GM12873 (cell line): Measurements from ENCODE around the gene CDK12.
A peak's percentile ranks its signal among the peaks of the same experiment; 100 is the strongest.

ENCODE experiments used
- CTCF ChIP-seq: IDR thresholded peaks from 2 replicates; pipeline ENCODE4 v1.5.1; 2012; ENCODE audit warnings: low read depth, mild to moderate bottlenecking, moderate library complexity, low read length, control low read depth; ENCODE audit not compliant: insufficient read depth; ENCODE audit errors: missing control alignments

CDK12 gene

DNA sequence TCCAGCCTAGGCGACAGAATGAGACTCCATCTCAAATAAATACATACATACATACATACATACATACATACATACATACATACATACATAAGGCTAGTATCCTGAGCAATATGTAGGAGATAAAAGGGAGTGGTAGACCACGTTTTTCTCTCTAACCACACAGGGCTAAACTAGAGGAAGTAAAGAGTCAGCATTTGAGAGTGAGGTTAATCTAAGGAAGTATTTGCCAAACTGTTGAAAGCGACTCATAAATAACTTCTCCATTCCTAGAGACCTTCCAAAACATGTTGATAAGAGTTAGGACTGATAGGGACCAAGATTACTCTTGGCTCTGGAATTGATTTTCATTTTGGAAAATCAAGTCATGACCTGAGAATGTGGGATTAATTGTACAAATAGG lies 77.6 kb downstream of the CDK12 start:
- no peak for TF ChIP-seq CTCF

DNA sequence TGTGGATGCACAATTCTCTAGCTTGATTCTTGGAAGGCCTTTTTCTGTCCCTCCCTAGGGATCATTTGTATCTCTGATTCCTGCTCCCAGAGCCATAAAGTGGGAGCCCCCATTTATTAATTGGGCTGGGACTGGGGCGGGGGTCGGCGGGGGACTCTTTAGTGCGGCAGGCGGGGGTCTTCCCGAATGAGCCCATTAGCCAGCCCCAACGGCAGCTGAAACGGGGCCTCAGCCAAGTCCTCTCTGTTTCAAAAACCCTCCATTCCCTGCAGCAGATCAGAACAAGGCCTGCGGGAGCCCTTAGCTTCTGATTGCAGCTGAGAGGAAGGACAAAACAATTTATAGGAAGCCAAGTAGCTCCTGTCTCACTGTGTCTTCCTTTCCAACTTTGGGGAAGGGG lies 79.3 kb downstream of the CDK12 start:
- no peak for TF ChIP-seq CTCF

GRCh38 chr17:39541652-39542051 lies 80.4 kb downstream of the CDK12 start:
- no peak for TF ChIP-seq CTCF

DNA sequence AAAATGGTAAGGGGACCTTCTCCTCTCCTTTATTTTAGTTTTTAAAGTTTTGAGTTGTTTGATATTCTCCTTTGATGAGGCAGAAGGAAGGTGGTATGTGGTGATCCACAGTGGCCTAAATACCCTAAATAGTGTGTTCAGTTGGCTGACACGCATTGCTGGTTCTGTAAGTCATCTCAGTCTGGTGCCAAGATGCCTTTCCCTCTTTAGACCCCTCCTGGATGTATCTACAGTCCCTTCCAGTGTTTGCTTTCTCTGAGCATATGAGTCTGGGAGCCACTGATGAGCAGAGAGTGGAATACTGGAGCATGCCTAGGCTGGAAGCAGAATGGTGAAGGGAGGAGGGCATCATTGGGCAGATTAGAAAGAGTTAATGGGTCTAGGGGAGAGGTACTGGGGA lies 81.9 kb downstream of the CDK12 start:
- no peak for TF ChIP-seq CTCF

DNA sequence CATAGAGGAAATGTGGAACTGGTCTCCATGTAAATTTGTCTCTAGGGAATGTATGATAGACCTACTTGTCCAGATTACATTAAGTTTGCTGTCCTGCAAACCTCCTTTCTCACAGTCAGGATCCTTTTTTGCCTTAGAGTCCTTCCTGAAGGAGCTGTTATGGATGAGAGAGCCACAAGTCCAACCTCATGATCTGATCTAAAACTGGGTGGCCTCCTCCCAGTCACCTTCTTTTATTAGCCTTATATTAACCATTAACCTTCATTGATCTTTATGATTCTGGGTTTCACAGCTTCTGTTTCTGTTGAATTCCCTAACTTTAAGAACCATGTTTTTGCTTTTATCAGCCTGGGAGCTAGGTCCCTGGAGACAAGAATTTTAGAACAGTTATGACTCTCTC lies 82.4 kb downstream of the CDK12 start:
- TF ChIP-seq CTCF, result no peak

- peak; percentile 91 for TF ChIP-seq CTCF
These were observed 86.6 kb downstream of the CDK12 start for GRCh38 chr17:39547713-39548478.

DNA sequence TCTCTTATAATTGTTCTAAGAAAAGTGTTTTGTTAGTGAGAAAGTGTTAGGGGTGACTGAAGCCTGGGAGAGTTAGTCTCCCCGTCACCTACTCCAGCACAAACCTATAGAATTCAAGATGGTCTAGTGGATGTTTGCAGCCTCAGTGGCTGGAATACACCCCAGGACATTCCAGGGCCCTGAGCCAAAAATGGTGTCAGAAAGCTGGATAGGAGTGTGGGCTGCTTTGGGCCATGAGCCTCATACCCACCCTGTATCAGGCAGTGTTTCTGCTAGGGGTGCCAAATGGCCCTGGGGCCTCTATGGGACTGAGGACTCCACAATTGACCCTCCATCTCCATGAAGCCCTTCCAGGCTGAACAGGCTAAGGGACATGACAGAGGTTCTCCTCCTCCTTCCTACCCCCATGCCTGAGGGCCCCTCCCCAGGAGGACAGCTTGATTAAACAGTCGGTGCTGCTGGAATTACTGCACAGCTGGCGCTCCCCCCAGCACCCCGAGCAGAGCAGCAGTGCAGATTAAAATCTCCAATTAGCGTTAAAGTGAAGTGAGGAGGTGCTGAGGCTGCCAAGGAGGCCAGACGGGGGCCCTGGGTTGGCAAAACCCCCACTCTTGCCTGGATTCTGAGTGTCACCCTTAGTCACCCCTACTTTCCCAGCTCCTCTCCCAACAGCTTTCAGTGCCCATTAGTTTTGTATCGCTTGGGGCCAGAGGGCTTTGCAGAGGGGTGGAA lies 87.4 kb downstream of the CDK12 start:
- no peak for TF ChIP-seq CTCF
